CD14-positive monocyte (primary cell): ENCODE results near the gene MACROD2. TPM values are rescaled to one million over a fixed set of nuclear protein-coding genes. Genes with fewer than 3 reads are reported as not detected.

ENCODE experiments used
- DNase-seq, 3 donors: peaks; one replicate each; pipeline ENCODE4 v3.0.0-alpha.2; 2011 to 2022
- H2AFZ ChIP-seq: 2 replicates; pipeline ENCODE4 v1.6.0; 2012; ENCODE audit warnings: mild to moderate bottlenecking, low read depth, low read length, inconsistent platforms; ENCODE audit not compliant: insufficient read depth, poor library complexity, severe bottlenecking
- H3K27ac ChIP-seq, 2 donors: 1 replicate in 1 of 2; 2 replicates in 1 of 2; pipeline ENCODE4 v1.5.1; 2012 to 2013; ENCODE audit warnings: low read length in 2 of 2, control low read depth in 1 of 2, inconsistent platforms in 1 of 2, low read depth in 1 of 2, mild to moderate bottlenecking in 1 of 2
- H3K27me3 ChIP-seq, 2 donors: one replicate each; pipeline versions ENCODE4 v1.6.0 to v1.6.1; 2011 to 2013; ENCODE audit warnings: low read length in 2 of 2; ENCODE audit not compliant: control insufficient read depth in 2 of 2, insufficient read depth in 2 of 2
- H3K36me3 ChIP-seq, 2 donors: replicated peaks in 1 of 2; 1 replicate in 1 of 2; 2 replicates in 1 of 2; pipeline versions ENCODE4 v1.5.1 to v1.6.1; 2012 to 2013; ENCODE audit warnings: low read length in 2 of 2, control low read depth in 1 of 2, inconsistent platforms in 1 of 2, mild to moderate bottlenecking in 1 of 2; ENCODE audit not compliant: insufficient read depth in 2 of 2, control insufficient read depth in 1 of 2
- H3K4me1 ChIP-seq, 2 donors: 1 replicate in 1 of 2; 2 replicates in 1 of 2; pipeline versions ENCODE4 v1.5.1 to v1.6.1; 2012 to 2013; ENCODE audit warnings: low read length in 2 of 2, control low read depth in 1 of 2, inconsistent platforms in 1 of 2, mild to moderate bottlenecking in 1 of 2, moderate library complexity in 1 of 2; ENCODE audit not compliant: insufficient read depth in 2 of 2, control insufficient read depth in 1 of 2
- H3K4me2 ChIP-seq: replicated peaks from 2 replicates; pipeline ENCODE3; 2012; ENCODE audit warnings: low read length, moderate library complexity, mild to moderate bottlenecking; ENCODE audit not compliant: poor library complexity, severe bottlenecking; ENCODE audit errors: extremely low read depth
- H3K4me3 ChIP-seq, 3 experiments: fragments of 200-600 bp in 1 of 3; sonication (generic) in 1 of 3; replicated peaks in 1 of 3; 1 replicate in 2 of 3; 2 replicates in 1 of 3; pipeline ENCODE4 v1.5.1; 2011 to 2013; ENCODE audit warnings: low read length in 3 of 3, mild to moderate bottlenecking in 3 of 3, control low read depth in 2 of 3, low read depth in 2 of 3, inconsistent platforms in 1 of 3, moderate library complexity in 1 of 3
- H3K79me2 ChIP-seq: 2 replicates; pipeline ENCODE4 v1.6.0; 2012; ENCODE audit warnings: mild to moderate bottlenecking, control low read depth, inconsistent platforms, low read length, moderate library complexity; ENCODE audit not compliant: insufficient read depth
- H3K9ac ChIP-seq: 2 replicates; pipeline ENCODE4 v1.6.0; 2017; ENCODE audit warnings: low read length, mild to moderate bottlenecking; ENCODE audit not compliant: insufficient read depth, poor library complexity, severe bottlenecking
- H3K9me3 ChIP-seq, 2 donors: replicated peaks in 1 of 2; 1 replicate in 1 of 2; 2 replicates in 1 of 2; pipeline versions ENCODE4 v1.5.1 to v1.6.1; 2012 to 2013; ENCODE audit warnings: low read length in 2 of 2, control low read depth in 1 of 2; ENCODE audit not compliant: control insufficient read depth in 1 of 2, insufficient read depth in 1 of 2
- H4K20me1 ChIP-seq: 2 replicates; pipeline ENCODE4 v1.6.0; 2012; ENCODE audit warnings: mild to moderate bottlenecking, low read length, control low read depth, moderate library complexity; ENCODE audit not compliant: insufficient read depth
- H3K27ac Mint-ChIP-seq, 7 donors: one replicate each; pipeline ENCODE4 v1.8.0; 2020; ENCODE audit warnings: mild to moderate bottlenecking in 7 of 7, mixed read lengths in 7 of 7, moderate library complexity in 6 of 7, inconsistent platforms in 2 of 7
- H3K27me3 Mint-ChIP-seq, 3 donors: one replicate each; pipeline ENCODE4 v1.8.0; 2021 to 2022; ENCODE audit warnings: low read depth in 3 of 3, mild to moderate bottlenecking in 3 of 3, mixed read lengths in 3 of 3, moderate library complexity in 3 of 3, inconsistent platforms in 1 of 3
- H3K36me3 Mint-ChIP-seq, 2 donors: one replicate each; pipeline ENCODE4 v1.8.0; 2020; ENCODE audit warnings: mixed read lengths in 2 of 2, inconsistent platforms in 1 of 2, mild to moderate bottlenecking in 1 of 2
- H3K4me1 Mint-ChIP-seq: one replicate; pipeline ENCODE4 v1.8.0; 2020; ENCODE audit warnings: mild to moderate bottlenecking, mixed read lengths
- H3K4me3 Mint-ChIP-seq, 2 donors: one replicate each; pipeline ENCODE4 v1.8.0; 2020; ENCODE audit warnings: mild to moderate bottlenecking in 2 of 2, mixed read lengths in 2 of 2, moderate library complexity in 1 of 2
- H3K9me3 Mint-ChIP-seq, 7 donors: one replicate each; pipeline ENCODE4 v1.8.0; 2020 to 2022; ENCODE audit warnings: mixed read lengths in 7 of 7, mild to moderate bottlenecking in 6 of 7, moderate library complexity in 6 of 7, inconsistent platforms in 2 of 7
- WGBS: methylation state at CpG from one replicate; pipeline ENCODE4 v1.1.5; 2013; ENCODE audit warnings: missing lambda C conversion rate; ENCODE audit not compliant: insufficient coverage; 5-methylcytosine and 5-hydroxymethylcytosine counted together
- intact Hi-C, 2 donors: fragments of 100-400 bp; cut with micrococcal nuclease; formaldehyde crosslinking; loops; one replicate each; pipeline versions ENCODE4 v1.15.0 to v1.15.1; 2023
- polyA plus RNA-seq, 3 donors: library from polyadenylated mRNA; depleted of rRNA in 1 of 3; unstranded in 2 of 3; stranded (reverse) in 1 of 3; fragments of 300-500 nt in 2 of 3; fragments of >200 nt in 1 of 3; fragmentation: Illumina TruSeq in 2 of 3; gene quantifications; 1 replicate in 2 of 3; 2 replicates in 1 of 3; pipeline ENCODE4 v1.2.3, GENCODE V29; 2012 to 2021
- TF ChIP-seq, protein P1 (sequence below): fragments of 200-600 bp; IDR thresholded peaks from one replicate; pipeline ENCODE4 v1.8.0; 2022; ENCODE audit warnings: antibody characterized with exemption, mild to moderate bottlenecking

Gene MACROD2
- polyA plus RNA-seq, 3 donors, result 0.23 TPM; not detected in 2

GRCh38 chr20:15449061-15449460 is 1453.7 kb downstream of the MACROD2 start:
- Histone ChIP-seq H3K27me3 (no peaks in the 10 kb centered on the region), H3K79me2 (no peaks in the 10 kb centered on the region), H4K20me1 (no peaks in the 10 kb centered on the region), H3K4me2 (no peak overlapping the region), H3K36me3 (no peaks in the 10 kb centered on the region), H3K9me3 (peaks cover 0 to 3% of the 10 kb centered on the region in 2 donors), H3K4me1 (peaks cover 0 to 7% of the 10 kb centered on the region in 2 donors), H2AFZ (no peak overlapping the region), H3K4me3 (no peak overlapping the region), H3K9ac (no peak overlapping the region), H3K27ac (no peak overlapping the region)
- no peak overlapping the region for H3K4me3 Mint-ChIP-seq
- peaks cover 0 to 13% (median 0%) of the 10 kb centered on the region in 7 donors for H3K9me3 Mint-ChIP-seq
- H3K36me3 Mint-ChIP-seq, result no peaks in the 10 kb centered on the region
- TF ChIP-seq, protein P1, sequence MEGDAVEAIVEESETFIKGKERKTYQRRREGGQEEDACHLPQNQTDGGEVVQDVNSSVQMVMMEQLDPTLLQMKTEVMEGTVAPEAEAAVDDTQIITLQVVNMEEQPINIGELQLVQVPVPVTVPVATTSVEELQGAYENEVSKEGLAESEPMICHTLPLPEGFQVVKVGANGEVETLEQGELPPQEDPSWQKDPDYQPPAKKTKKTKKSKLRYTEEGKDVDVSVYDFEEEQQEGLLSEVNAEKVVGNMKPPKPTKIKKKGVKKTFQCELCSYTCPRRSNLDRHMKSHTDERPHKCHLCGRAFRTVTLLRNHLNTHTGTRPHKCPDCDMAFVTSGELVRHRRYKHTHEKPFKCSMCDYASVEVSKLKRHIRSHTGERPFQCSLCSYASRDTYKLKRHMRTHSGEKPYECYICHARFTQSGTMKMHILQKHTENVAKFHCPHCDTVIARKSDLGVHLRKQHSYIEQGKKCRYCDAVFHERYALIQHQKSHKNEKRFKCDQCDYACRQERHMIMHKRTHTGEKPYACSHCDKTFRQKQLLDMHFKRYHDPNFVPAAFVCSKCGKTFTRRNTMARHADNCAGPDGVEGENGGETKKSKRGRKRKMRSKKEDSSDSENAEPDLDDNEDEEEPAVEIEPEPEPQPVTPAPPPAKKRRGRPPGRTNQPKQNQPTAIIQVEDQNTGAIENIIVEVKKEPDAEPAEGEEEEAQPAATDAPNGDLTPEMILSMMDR, result no peak
- intact Hi-C loops, result no loop called here
- peaks cover 0 to 5% (median 3%) of the 10 kb centered on the region in 3 donors for H3K27me3 Mint-ChIP-seq
- no peak overlapping the region for H3K27ac Mint-ChIP-seq
- H3K4me1 Mint-ChIP-seq, result no peaks in the 10 kb centered on the region
- no peak for DNase-seq
- WGBS, result 100% methylated on average over 1 of the region's 4 CpGs

- no peaks in the 10 kb centered on the region for H3K79me2 ChIP-seq
- Mint-ChIP-seq H3K27me3 (peaks cover 0 to 5% (median 1%) of the 10 kb centered on the region in 3 donors), H3K9me3 (peaks cover 0 to 13% (median 0%) of the 10 kb centered on the region in 7 donors), H3K27ac (no peak overlapping the region), H3K4me1 (peaks cover 9% of the 10 kb centered on the region), H3K36me3 (no peaks in the 10 kb centered on the region), H3K4me3 (no peak overlapping the region)
- peaks cover 0 to 3% of the 10 kb centered on the region in 2 donors for H3K9me3 ChIP-seq
- H4K20me1 ChIP-seq, result no peaks in the 10 kb centered on the region
- TF ChIP-seq, protein P1, result no peak
- H3K4me2 ChIP-seq, result no peak overlapping the region
- no peak overlapping the region for H3K9ac ChIP-seq
- H3K4me1 ChIP-seq, result peaks cover 4 to 20% of the 10 kb centered on the region in 2 donors
- no peaks in the 10 kb centered on the region for H3K36me3 ChIP-seq
- H2AFZ ChIP-seq, result no peak overlapping the region
- no peaks in the 10 kb centered on the region for H3K27me3 ChIP-seq
- WGBS, result 33% methylated on average over 1 of the region's 2 CpGs
- intact Hi-C loops, result no loop called here
- no peak overlapping the region for H3K4me3 ChIP-seq
- no peak overlapping the region for H3K27ac ChIP-seq
- no peak for DNase-seq
Observed at GRCh38 chr20:15451241-15451640, 1455.9 kb downstream of the MACROD2 start.
